Activated naive CD4-positive, alpha-beta T cell treated with anti-CD3 and anti-CD28 coated beads, Interleukin-2, amount 50 U/mL, for 72 hours (primary cell): ENCODE measurements around the gene TMEM63C. TPM values are rescaled to one million over a fixed set of nuclear protein-coding genes. Genes with fewer than 3 reads are reported as not detected.
A peak's percentile ranks its signal among the peaks of the same experiment; 100 is the strongest.

Experiments used
- ATAC-seq, 2 donors: fragments of 150-1000 bp; cut with Tn5 transposase; 2 replicates each; pipeline ENCODE4 v1.10.0; 2021; ENCODE audit warnings: mild to moderate bottlenecking in 2 of 2, moderate library complexity in 2 of 2
- DNase-seq, 2 donors: peaks; one replicate each; pipeline ENCODE4 v3.0.0; 2021 to 2022; ENCODE audit warnings: low spot score in 2 of 2
- H3K27ac Mint-ChIP-seq, 2 donors: one replicate each; pipeline ENCODE4 v1.8.0; 2022; ENCODE audit warnings: mild to moderate bottlenecking in 2 of 2, mixed read lengths in 2 of 2
- H3K36me3 Mint-ChIP-seq, 2 donors: one replicate each; pipeline ENCODE4 v1.8.0; 2022; ENCODE audit warnings: mixed read lengths in 2 of 2
- H3K9me3 Mint-ChIP-seq, 2 donors: one replicate each; pipeline ENCODE4 v1.8.0; 2022; ENCODE audit warnings: mixed read lengths in 2 of 2
- total RNA-seq, 2 donors: library from RNA; stranded (reverse); gene quantifications; one replicate each; pipeline ENCODE4 v1.2.3, GENCODE V29; 2022

Gene TMEM63C
- total RNA-seq, result 1 to 10 TPM in 1 of 2 donors, under 1 TPM in 1; 0.32 to 1.1 TPM

DNA sequence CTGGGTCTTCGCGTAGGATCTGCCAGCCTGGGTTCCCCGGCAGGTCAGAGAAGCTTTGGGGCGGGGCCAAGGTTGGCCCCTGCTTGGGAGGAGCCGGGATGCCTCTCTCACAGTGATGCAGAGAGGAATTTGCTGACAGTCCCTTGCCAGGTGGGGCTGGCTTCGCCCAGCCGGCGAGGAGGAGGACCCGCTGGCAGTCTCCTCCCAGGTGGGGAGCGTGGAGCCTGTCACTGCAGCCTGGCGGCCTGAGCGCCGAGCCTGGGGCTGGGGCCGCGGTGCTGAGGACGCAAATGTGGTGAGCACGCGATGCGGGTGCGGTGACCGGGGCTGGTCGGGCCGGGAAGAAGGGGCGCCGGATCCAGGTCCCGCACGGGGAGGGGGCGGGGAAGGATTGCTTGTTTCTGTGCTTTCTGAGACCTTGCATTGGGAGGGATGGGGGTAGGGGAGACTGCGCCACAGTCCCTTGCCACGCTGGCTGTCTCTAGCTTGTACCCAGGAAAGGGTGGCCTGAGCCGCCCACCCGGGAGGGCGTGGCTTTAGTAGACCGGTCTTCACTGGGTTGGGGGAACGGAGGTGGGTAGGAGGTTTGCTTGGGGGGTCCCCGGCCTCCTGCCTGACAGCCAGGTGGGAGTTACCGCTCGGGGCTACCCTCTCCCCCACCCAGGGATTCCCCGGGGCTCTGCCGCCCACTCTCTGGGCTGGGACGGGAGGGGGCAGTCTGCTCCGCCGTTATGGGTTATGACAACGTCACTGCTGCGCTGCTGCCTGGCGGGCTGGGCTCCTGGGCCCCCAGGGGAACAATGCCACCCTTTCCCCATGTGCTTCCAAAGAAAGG lies at the start of gene TMEM63C:
Gene TMEM63C, plus strand, starts transcription at position 196 of the 835 bp plus-strand sequence. CDS start 37,016 bp downstream, outside the sequence.
- DNase-seq, result peak in 1 of 2 donors; percentile 61
- Mint-ChIP-seq H3K27ac (peak within 1 kb of the TSS; percentile 41 to 58), H3K36me3 (no peaks in the 10 kb centered on the region), H3K9me3 (no peaks in the 10 kb centered on the region)
- peak; percentile 61 to 94 for ATAC-seq

GRCh38 chr14:77131871-77132486 lies 49.6 kb upstream of the TMEM63C start:
- ATAC-seq (no peak), DNase-seq (peak in 1 of 2 donors; percentile 14)
- Mint-ChIP-seq H3K9me3 (peaks cover 0 to 4% of the 10 kb centered on the region in 2 donors), H3K27ac (no peak overlapping the region), H3K36me3 (no peaks in the 10 kb centered on the region)

DNA sequence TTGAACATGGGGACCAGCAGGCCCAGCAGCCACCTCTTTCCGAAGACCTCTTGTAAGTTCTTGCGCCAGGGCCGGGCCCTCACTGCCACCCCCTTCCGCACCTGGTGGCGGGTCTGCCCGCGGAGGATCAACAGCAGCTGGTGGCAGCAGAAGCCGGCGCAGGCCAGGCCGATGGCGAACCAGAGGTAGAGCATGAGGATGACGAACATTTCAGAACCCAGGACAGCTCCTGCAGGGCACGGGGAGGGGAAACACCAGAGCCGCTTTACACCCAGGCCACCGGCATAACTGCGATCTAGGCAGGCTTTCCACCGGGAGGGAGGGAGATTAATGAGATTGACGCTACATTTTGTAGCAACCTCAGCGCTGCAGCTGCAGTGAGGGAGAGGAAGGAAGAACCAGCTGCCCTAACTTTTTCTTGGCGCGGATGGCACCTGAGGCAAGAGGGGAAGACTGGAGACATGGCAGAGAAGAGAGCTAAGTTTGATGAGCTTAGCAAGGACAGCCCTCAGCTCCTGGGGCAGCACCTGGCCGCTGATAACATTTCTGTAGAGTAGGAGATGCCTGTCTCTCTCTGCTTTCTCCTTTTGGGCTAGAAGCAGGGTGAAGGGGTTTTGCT lies 47.8 kb upstream of the TMEM63C start:
- H3K36me3 Mint-ChIP-seq, result no peaks in the 10 kb centered on the region
- DNase-seq (peak in 1 of 2 donors; percentile 74), ATAC-seq (peak; percentile 36 to 84)
- H3K9me3 Mint-ChIP-seq, result peaks cover 0 to 4% of the 10 kb centered on the region in 2 donors
- H3K27ac Mint-ChIP-seq, result no peak overlapping the region

DNA sequence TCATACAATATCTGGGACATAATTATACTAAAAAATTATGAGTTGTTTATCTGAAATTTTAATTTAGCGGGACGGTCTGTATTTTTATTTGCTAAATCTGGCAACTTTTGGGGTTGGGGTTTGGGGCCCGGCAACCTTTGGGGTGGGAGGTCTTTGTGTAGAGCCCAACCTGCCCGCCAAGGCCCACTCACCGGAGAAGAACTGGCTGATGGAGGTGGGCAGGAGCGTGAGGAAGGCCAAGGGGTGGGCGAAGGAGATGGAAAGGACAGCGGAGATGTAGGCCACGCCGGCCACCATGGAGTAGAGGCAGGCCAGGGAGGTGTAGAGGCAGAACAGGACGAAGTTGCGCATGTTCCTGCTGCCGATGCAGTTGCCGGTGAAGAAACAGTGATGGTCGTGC lies 42.6 kb upstream of the TMEM63C start:
- no peaks in the 10 kb centered on the region for H3K36me3 Mint-ChIP-seq
- no peaks in the 10 kb centered on the region for H3K9me3 Mint-ChIP-seq
- H3K27ac Mint-ChIP-seq, result no peak overlapping the region
- no peak for ATAC-seq
- no peak for DNase-seq

DNA sequence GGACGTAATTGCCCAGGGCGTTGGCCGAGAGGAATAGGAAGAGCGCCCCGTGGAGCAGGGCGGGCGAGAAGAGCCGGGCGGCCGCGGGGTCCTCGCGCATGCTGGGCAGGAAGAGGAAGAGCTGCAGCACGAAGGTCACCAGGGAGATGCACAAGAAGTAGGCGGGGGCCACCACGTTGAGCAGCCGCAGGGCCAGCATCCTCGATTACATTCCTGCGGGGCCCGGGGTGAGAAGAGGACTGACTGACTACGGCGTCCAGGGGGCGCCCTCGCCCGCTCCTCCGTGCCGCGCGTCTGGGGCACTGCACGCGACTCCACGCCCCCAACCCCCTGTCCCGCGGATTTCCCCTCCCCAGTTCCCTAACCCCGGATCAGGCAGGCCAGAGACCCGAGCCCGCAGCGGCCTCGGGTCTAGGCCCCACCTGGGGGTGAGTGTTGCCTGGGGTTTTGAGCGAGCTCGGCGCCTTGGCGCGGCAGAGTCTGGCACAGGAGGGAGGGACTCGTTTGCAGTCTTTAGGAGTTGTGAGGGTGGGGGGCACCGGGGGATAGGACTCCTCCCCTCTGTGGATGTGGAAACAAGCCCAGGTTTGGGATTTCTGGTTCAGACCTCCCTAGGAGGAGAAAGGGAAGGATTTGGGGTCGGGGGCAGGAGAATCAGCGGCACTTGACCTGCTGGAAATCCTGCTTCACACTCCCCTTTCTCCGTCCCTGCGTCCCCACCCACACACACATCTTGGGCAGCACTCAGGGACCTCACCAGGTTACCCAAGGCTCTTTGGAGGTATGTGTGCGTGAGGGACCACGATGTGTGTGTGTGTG lies 41.8 kb upstream of the TMEM63C start:
- Mint-ChIP-seq H3K36me3 (no peaks in the 10 kb centered on the region), H3K9me3 (no peaks in the 10 kb centered on the region), H3K27ac (no peak overlapping the region)
- peak in 1 of 2 donors; percentile 75 for DNase-seq
- ATAC-seq, result peak; percentile 74 to 89

GRCh38 chr14:77140359-77141213 lies 41.0 kb upstream of the TMEM63C start:
- H3K36me3 Mint-ChIP-seq, result no peaks in the 10 kb centered on the region
- no peak overlapping the region for H3K27ac Mint-ChIP-seq
- no peaks in the 10 kb centered on the region for H3K9me3 Mint-ChIP-seq

DNA sequence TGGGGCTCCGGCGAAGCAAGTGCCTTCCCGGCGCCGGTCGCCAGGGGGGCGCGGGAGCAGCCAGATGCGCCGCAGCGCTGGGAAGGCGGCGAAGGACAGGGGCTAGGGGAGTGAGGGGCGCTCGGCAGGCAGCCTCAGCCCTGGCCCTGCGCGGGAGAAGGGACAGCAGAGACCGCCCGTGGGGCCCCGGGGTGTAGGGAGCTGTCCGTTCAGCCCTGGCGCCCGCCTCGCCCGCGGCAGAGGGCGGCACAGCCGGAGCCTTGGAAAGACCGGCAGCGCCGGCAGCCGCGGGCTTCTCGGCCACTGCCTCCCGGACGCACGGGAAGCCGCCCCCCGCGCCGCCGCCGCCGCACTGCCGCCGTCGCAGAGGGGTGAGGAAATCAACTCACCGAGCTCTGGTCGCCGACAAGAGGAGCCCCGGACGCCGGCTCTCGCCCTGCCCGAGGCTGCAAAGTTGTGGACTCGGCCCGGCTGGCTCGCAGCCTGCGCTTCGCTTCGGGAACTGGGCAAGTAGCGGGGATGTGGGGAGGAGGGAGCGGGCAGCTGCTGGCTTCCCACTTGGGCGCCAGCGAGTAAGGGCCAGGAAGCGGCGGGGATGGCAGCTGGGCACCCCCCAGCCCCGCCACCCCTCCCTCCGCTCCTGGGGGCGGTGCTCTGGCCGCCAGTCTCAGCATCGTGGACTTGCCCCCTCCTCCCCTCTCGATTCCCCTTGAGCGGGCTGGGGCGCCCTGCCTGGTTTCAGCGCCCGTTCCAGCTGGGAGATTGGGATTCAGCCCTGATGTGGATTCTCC lies 40.2 kb upstream of the TMEM63C start, which contains the start of gene ZDHHC22:
Gene ZDHHC22, minus strand, starts transcription at position 578 of the 791 bp plus-strand sequence. CDS start 2,053 bp downstream, outside the sequence.
- Mint-ChIP-seq H3K36me3 (no peaks in the 10 kb centered on the region), H3K9me3 (no peaks in the 10 kb centered on the region), H3K27ac (no peak within 1 kb of the TSS)
- peak in 1 of 2 donors; percentile 51 for ATAC-seq
- peak in 1 of 2 donors; percentile 33 for DNase-seq

More at GRCh38 chr14:77140359-77141213, 41.0 kb upstream of the TMEM63C start:
- ATAC-seq (no peak), DNase-seq (no peak)

DNA sequence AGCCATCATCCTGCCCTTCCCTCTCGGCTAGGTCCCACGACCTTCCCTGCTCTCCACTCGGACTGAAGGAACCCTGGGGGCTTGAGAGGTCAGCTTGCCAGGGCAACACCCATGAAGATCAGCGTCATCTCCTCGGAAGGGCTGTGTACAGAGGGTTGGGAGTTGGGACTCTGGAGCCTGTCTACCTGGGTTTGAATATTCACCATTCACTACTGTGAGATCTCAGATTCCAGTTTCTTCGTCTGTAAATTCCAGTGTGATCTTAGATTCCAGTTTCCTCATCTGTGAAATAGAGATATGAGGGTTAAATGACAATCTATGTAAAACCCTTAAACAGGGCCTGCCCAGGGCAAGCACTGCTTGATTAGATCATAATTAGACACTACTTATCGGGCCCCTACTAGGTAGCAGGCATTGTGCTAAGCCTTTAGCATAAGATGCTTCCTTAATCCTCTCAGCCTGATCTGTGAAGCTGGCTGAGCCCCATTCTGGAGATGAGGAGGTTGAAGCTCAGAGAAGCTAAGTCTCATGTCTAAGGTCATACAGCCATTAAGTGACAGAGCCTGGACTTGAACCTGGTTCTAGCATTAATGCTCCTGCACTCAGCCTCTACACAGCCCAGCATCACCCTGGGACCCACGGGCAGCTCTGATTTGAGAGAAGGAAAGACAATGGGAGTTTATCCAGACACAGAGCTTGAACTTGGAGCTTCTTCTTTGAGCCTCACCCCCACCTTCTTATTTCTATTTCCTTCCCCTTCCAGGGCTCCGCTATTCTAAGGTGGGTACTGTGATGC lies 39.4 kb upstream of the TMEM63C start:
- DNase-seq, result no peak
- Mint-ChIP-seq H3K9me3 (no peaks in the 10 kb centered on the region), H3K27ac (no peak overlapping the region), H3K36me3 (no peaks in the 10 kb centered on the region)
- no peak for ATAC-seq

GRCh38 chr14:77143071-77143470 lies 38.5 kb upstream of the TMEM63C start:
- Mint-ChIP-seq H3K9me3 (no peaks in the 10 kb centered on the region), H3K27ac (no peak overlapping the region), H3K36me3 (no peaks in the 10 kb centered on the region)
- ATAC-seq (no peak), DNase-seq (no peak)

- ATAC-seq (no peak), DNase-seq (no peak)
- Mint-ChIP-seq H3K27ac (no peak overlapping the region), H3K9me3 (no peaks in the 10 kb centered on the region), H3K36me3 (no peaks in the 10 kb centered on the region)
Measured at GRCh38 chr14:77144412-77145115, 37.0 kb upstream of the TMEM63C start.

DNA sequence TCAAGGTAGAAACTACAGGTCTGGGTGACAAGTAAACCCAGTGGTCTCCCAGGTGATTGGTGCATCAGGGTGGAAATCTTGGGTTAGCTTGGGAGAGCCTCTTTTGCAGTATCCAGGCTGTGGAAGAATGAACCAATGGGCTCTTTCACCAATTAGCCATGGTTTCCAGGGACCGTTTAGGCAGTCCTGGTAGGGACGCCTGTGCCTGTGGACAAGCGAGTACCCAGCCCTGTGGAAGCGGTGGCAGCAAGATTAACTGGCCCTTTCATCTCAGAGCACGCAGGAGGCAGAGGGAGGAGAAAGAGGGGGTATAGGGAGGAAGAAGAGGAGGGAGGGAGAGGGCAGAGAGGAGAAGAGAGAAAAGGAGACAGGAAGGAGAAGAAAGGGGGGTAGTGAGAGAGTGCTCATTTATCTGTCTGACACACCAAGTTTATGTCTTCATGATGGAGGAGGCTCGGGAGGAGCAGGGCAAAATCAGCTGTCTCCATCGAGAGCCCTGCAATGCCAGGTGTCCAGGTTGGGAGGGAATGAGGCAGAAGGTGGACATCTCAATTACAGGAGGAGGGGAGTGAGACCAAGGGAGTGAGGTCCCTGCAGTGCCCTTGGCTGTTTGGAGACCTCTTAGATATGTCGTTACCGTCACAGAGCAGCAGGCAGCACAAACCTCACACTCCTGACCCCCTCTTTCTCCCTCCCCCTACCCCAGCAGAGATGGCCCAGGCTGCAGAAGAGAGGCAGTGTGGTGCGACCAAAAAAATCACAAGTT lies 35.4 kb upstream of the TMEM63C start:
- no peaks in the 10 kb centered on the region for H3K9me3 Mint-ChIP-seq
- DNase-seq (peak in 1 of 2 donors; percentile 44), ATAC-seq (no peak)
- H3K27ac Mint-ChIP-seq, result no peak overlapping the region
- no peaks in the 10 kb centered on the region for H3K36me3 Mint-ChIP-seq

- ATAC-seq (no peak), DNase-seq (peak in 1 of 2 donors; percentile 13)
- no peak overlapping the region for H3K27ac Mint-ChIP-seq
- no peaks in the 10 kb centered on the region for H3K9me3 Mint-ChIP-seq
- H3K36me3 Mint-ChIP-seq, result no peaks in the 10 kb centered on the region
Measured at GRCh38 chr14:77148510-77149231, 32.9 kb upstream of the TMEM63C start.
